Measurements from ENCODE around the gene GATC. TPM values are rescaled to one million over a fixed set of nuclear protein-coding genes. Genes with fewer than 3 reads are reported as not detected.
A peak's percentile ranks its signal among the peaks of the same experiment; 100 is the strongest.

The GATC gene
- total and polyA plus RNA-seq, 7 donors, result 8.4 to 20.0 (median 17.4) TPM

- H3K27me3 ChIP-seq, result no peaks in the 10 kb centered on the region
- no peak overlapping the region for H3K4me3 ChIP-seq
- peaks cover 0 to 36% (median 21%) of the 10 kb centered on the region in 4 donors for H3K4me1 ChIP-seq
- DNase-seq, result no peak
- TF ChIP-seq CTCF (IDR thresholded peaks at IDR 0.05), result no peak
- TF ChIP-seq POLR2AphosphoS5 (IDR thresholded peaks at IDR 0.05), result no peak
- no peak for TF ChIP-seq POLR2A (IDR thresholded peaks at IDR 0.05)
- TF ChIP-seq EP300 (IDR thresholded peaks at IDR 0.05), result no peak
- intact Hi-C loops (cut with DNase I), result no loop called here
- no peak overlapping the region for H3K27ac ChIP-seq
- WGBS, 2 donors, result 18 to 53% methylated on average over 5 of the region's 5 CpGs
- H3K36me3 ChIP-seq, result peaks cover 19 to 58% (median 42%) of the 10 kb centered on the region in 4 donors
- H3K9me3 ChIP-seq, result no peaks in the 10 kb centered on the region
Observed at GRCh38 chr12:120465756-120466155, 19.5 kb downstream of the GATC start.

- Histone ChIP-seq H3K4me3 (no peak overlapping the region), H3K36me3 (peaks cover 19 to 48% (median 35%) of the 10 kb centered on the region in 4 donors), H3K27ac (no peak overlapping the region), H3K4me1 (peaks cover 0 to 40% (median 23%) of the 10 kb centered on the region in 4 donors), H3K9me3 (no peaks in the 10 kb centered on the region), H3K27me3 (no peaks in the 10 kb centered on the region)
- no peak for DNase-seq
- TF ChIP-seq POLR2A (IDR thresholded peaks at IDR 0.05), result no peak
- TF ChIP-seq POLR2AphosphoS5 (IDR thresholded peaks at IDR 0.05), result no peak
- TF ChIP-seq CTCF (IDR thresholded peaks at IDR 0.05), result peak in 3 of 4 experiments; percentile 30 to 38 (median 36)
- TF ChIP-seq EP300 (IDR thresholded peaks at IDR 0.05), result no peak
- 62 to 70% methylated on average over 8 of the region's 8 CpGs for WGBS, 2 donors
- intact Hi-C loops (cut with DNase I), result no loop called here
Observed at GRCh38 chr12:120466560-120467315, 20.5 kb downstream of the GATC start.

GRCh38 chr12:120467439-120467838 lies 21.2 kb downstream of the GATC start:
- Histone ChIP-seq H3K27me3 (no peaks in the 10 kb centered on the region), H3K27ac (no peak overlapping the region), H3K4me3 (no peak overlapping the region), H3K36me3 (peaks cover 16 to 41% (median 28%) of the 10 kb centered on the region in 4 donors), H3K4me1 (peaks cover 0 to 40% (median 23%) of the 10 kb centered on the region in 4 donors), H3K9me3 (no peaks in the 10 kb centered on the region)
- no peak for DNase-seq
- WGBS, 2 donors, result 94 to 96% methylated on average over 6 of the region's 6 CpGs
- intact Hi-C loops (cut with DNase I), result no loop called here
- TF ChIP-seq CTCF (IDR thresholded peaks at IDR 0.05), result no peak
- TF ChIP-seq POLR2A (IDR thresholded peaks at IDR 0.05), result no peak
- TF ChIP-seq EP300 (IDR thresholded peaks at IDR 0.05), result no peak
- TF ChIP-seq POLR2AphosphoS5 (IDR thresholded peaks at IDR 0.05), result no peak

GRCh38 chr12:120468325-120468820 lies 22.1 kb downstream of the GATC start:
- H3K4me3 ChIP-seq, result peak overlapping the region; percentile 85 to 94 (median 92)
- no peaks in the 10 kb centered on the region for H3K9me3 ChIP-seq
- peaks cover 0 to 40% (median 23%) of the 10 kb centered on the region in 4 donors for H3K4me1 ChIP-seq
- H3K27me3 ChIP-seq, result no peaks in the 10 kb centered on the region
- H3K27ac ChIP-seq, result peak overlapping the region; percentile 93 to 96 (median 94)
- DNase-seq, result peak; percentile 68
- TF ChIP-seq POLR2A (IDR thresholded peaks at IDR 0.05) (no peak), EP300 (IDR thresholded peaks at IDR 0.05) (no peak), POLR2AphosphoS5 (IDR thresholded peaks at IDR 0.05) (no peak), CTCF (IDR thresholded peaks at IDR 0.05) (no peak)
- peaks cover 8 to 32% (median 19%) of the 10 kb centered on the region in 4 donors for H3K36me3 ChIP-seq
- WGBS, 2 donors, result 2 to 4% methylated on average over 23 of the region's 23 CpGs
- intact Hi-C loops (cut with DNase I), result loop anchor here (2.0 kb wide), 2 partner anchors 26 to 30 kb away; partner anchors contain the start of gene COX6A1
